ENCODE measurements around the gene FNDC3B. TPM values are rescaled to one million over a fixed set of nuclear protein-coding genes. Genes with fewer than 3 reads are reported as not detected.

The FNDC3B gene
- total and polyA plus RNA-seq, 2 donors (not counting 3 experiments of a cell fraction or from before 2014, with no cell fraction given), result 91.6 to 295 TPM

- Histone ChIP-seq H3K4me2 (ENCODE audit: insufficient read depth, low read length) (no peak overlapping the region), H3K27ac (ENCODE audit: insufficient read depth, low read depth, low read length) (no peak overlapping the region), H2AFZ (ENCODE audit: low read depth, low read length) (no peak overlapping the region), H3K27me3 (ENCODE audit: control insufficient read depth in 2 of 2, insufficient read depth in 2 of 2, low read length in 2 of 2) (no peaks in the 10 kb centered on the region), H3K79me2 (ENCODE audit: control insufficient read depth, insufficient read depth, low read length) (peaks cover 80% of the 10 kb centered on the region), H3K9me1 (replicated peaks; ENCODE audit: control insufficient read depth, extremely low read depth, insufficient read depth, low read length) (no peaks in the 10 kb centered on the region), H3K4me1 (ENCODE audit: control insufficient read depth, extremely low read depth, insufficient read depth, low read length) (peaks cover 22% of the 10 kb centered on the region), H3K9me3 (replicated peaks; ENCODE audit: control insufficient read depth, insufficient read depth, low read length) (no peaks in the 10 kb centered on the region), H4K20me1 (replicated peaks; ENCODE audit: control insufficient read depth, extremely low read depth, insufficient read depth, low read length) (no peaks in the 10 kb centered on the region), H3K36me3 (ENCODE audit: control insufficient read depth in 2 of 2, extremely low read depth in 1 of 2, insufficient read depth in 2 of 2, low read length in 2 of 2) (no peaks in the 10 kb centered on the region), H3K9ac (replicated peaks; ENCODE audit: extremely low read depth, insufficient read depth, low read length) (no peak overlapping the region), H3K4me3 (replicated peaks in 1 of 3; ENCODE audit: insufficient read depth in 1 of 3, low read depth in 1 of 3, low read length in 3 of 3) (no peak overlapping the region)
- CTCF ChIA-PET, result interaction anchor here (0.5 kb wide), 1 partner anchor 93 kb away, joined by 3 read pairs; no protein-coding TSS in a partner anchor
- no peak for TF ChIP-seq POLR2AphosphoS5 (IDR thresholded peaks at IDR 0.05; ENCODE audit: insufficient read depth, low read depth, low read length)
- no peak for TF ChIP-seq EZH2 (IDR thresholded peaks at IDR 0.05; ENCODE audit: borderline replicate concordance, low read depth, low read length, severe bottlenecking)
- no peak for TF ChIP-seq FOS (IDR thresholded peaks at IDR 0.05; ENCODE audit: borderline replicate concordance, insufficient read depth, low read length)
- no peak for TF ChIP-seq CTCF (IDR thresholded peaks at IDR 0.05; ENCODE audit: extremely low read depth in 1 of 2, insufficient read depth in 1 of 2, low read depth in 1 of 2, low read length in 2 of 2)
- no peak for TF ChIP-seq MAX (IDR thresholded peaks at IDR 0.05; ENCODE audit: insufficient read depth, insufficient read length)
- no peak for TF ChIP-seq MYC (IDR thresholded peaks at IDR 0.05; ENCODE audit: low read depth, low read length)
- no TSS peak for BruUV-seq (replicated peaks)
- DNase-seq (ENCODE audit: low read depth, low spot score) (no peak), FAIRE-seq (no peak)
- POLR2A ChIA-PET, result interaction anchor here (0.6 kb wide), 1 partner anchor 301 kb away, joined by 6 read pairs; no protein-coding TSS in a partner anchor
- dilution Hi-C loops (cut with MboI; ENCODE audit: extremely low pct_ligation_motif_present, low sequenced_read_pairs) (no loop called here), intact Hi-C loops (cut with micrococcal nuclease) (no loop called here)
These were observed 159.1 kb downstream of the FNDC3B start for GRCh38 chr3:172198428-172198827.
